Stomach (tissue), 9 donors: ENCODE results near the gene VPS41. TPM values are rescaled to one million over a fixed set of nuclear protein-coding genes. Genes with fewer than 3 reads are reported as not detected.

ENCODE experiments used
- DNase-seq, 2 donors: peaks; one replicate each; pipeline versions ENCODE4 v3.0.0 to v3.0.0-alpha.2; 2013 to 2019
- H3K27ac ChIP-seq, 5 donors: fragments of 200-600 bp in 4 of 5; sonication (generic) in 4 of 5; one replicate each; pipeline ENCODE4 v1.5.1; 2013 to 2019; ENCODE audit warnings: mild to moderate bottlenecking in 1 of 5, moderate library complexity in 1 of 5
- H3K27me3 ChIP-seq, 3 donors: fragments of 200-600 bp; sonication (generic); one replicate each; pipeline ENCODE4 v1.5.1; 2017 to 2019; ENCODE audit warnings: mixed run types in 1 of 3
- H3K36me3 ChIP-seq, 4 donors: fragments of 200-600 bp; sonication (generic); 1 replicate in 3 of 4; 2 replicates in 1 of 4; pipeline ENCODE4 v1.5.1; 2016 to 2019
- H3K4me1 ChIP-seq, 4 donors: fragments of 200-600 bp; sonication (generic); one replicate each; pipeline ENCODE4 v1.5.1; 2016 to 2019
- H3K4me3 ChIP-seq, 4 donors: fragments of 200-600 bp; sonication (generic) in 3 of 4; one replicate each; pipeline ENCODE4 v1.5.1; 2016 to 2019; ENCODE audit warnings: mild to moderate bottlenecking in 1 of 4
- H3K9me3 ChIP-seq, 4 donors: fragments of 200-600 bp; sonication (generic); one replicate each; pipeline ENCODE4 v1.5.1; 2016 to 2019
- CTCF ChIP-seq, 7 experiments: fragments of 450-650 bp in 4 of 7; fragments of 200-600 bp in 3 of 7; sonication (generic) in 3 of 7; IDR thresholded peaks; one replicate each; pipeline ENCODE4 v1.5.1; 2016 to 2019; ENCODE audit warnings: antibody characterized with exemption in 7 of 7, control low read depth in 2 of 7, mild to moderate bottlenecking in 1 of 7
- EP300 ChIP-seq: sonication (generic); formaldehyde crosslinking; IDR thresholded peaks from one replicate; pipeline ENCODE4 v1.6.1; 2017; ENCODE audit warnings: antibody characterized with exemption
- POLR2A ChIP-seq, 4 donors: fragments of 450-650 bp; IDR thresholded peaks; one replicate each; pipeline ENCODE4 v1.6.1; 2016; ENCODE audit warnings: antibody characterized with exemption in 4 of 4, control low read depth in 2 of 4, mild to moderate bottlenecking in 1 of 4, moderate library complexity in 1 of 4
- POLR2AphosphoS5 ChIP-seq, 3 donors: sonication (generic); formaldehyde crosslinking; IDR thresholded peaks; one replicate each; pipeline ENCODE4 v1.6.1; 2016; ENCODE audit warnings: antibody characterized with exemption in 3 of 3
- WGBS, 5 donors: extraction: QIAGEN DNeasy Blood & Tissue Kit in 3 of 5; methylation state at CpG; one replicate each; pipeline versions ENCODE4 v1.1.5 to v1.1.7; 2013 to 2018; 5-methylcytosine and 5-hydroxymethylcytosine counted together
- intact Hi-C: fragments of 100-400 bp; cut with DNase I; formaldehyde crosslinking; loops from one replicate; pipeline ENCODE4 v1.15.1; 2023; ENCODE audit warnings: low total_unique reads
- polyA plus RNA-seq, 3 donors: library from polyadenylated mRNA; stranded (reverse); fragments of 200-250 nt; gene quantifications; one replicate each; pipeline ENCODE4 v1.2.3, GENCODE V29; 2013
- total RNA-seq, 5 donors: library from RNA; depleted of rRNA; stranded (reverse); fragments of >200 nt; gene quantifications; one replicate each; pipeline versions ENCODE4 v1.1.0 to v1.2.3, GENCODE V29; 2014 to 2016
- donor health status: healthy with polysubstance abuse.
- donor health status: Bipolar disorder and iron deficiency.
- donor health status: healthy.

VPS41 gene
- total and polyA plus RNA-seq, 8 donors: 8.2 to 122 (median 41.4) TPM

- Histone ChIP-seq H3K4me1 (no peaks in the 10 kb centered on the region), H3K27me3 (no peaks in the 10 kb centered on the region), H3K27ac (no peak overlapping the region), H3K9me3 (no peaks in the 10 kb centered on the region), H3K4me3 (no peak overlapping the region), H3K36me3 (peaks cover 0 to 61% (median 55%) of the 10 kb centered on the region in 4 donors)
- peak in 1 of 2 donors; percentile 33 for DNase-seq
- 54 to 89% (median 70%) methylated on average over 3 of the region's 3 CpGs for WGBS, 5 donors
- TF ChIP-seq CTCF (IDR thresholded peaks at IDR 0.05): no peak
- no peak for TF ChIP-seq POLR2A (IDR thresholded peaks at IDR 0.05)
- no peak for TF ChIP-seq POLR2AphosphoS5 (IDR thresholded peaks at IDR 0.05)
- TF ChIP-seq EP300: no peak
- intact Hi-C loops: no loop called here
These were observed 133.3 kb downstream of the VPS41 start for GRCh38 chr7:38775506-38776175.

GRCh38 chr7:38773430-38773829 lies 135.6 kb downstream of the VPS41 start:
- Histone ChIP-seq H3K9me3 (no peaks in the 10 kb centered on the region), H3K36me3 (peaks cover 0 to 82% (median 76%) of the 10 kb centered on the region in 4 donors), H3K27me3 (no peaks in the 10 kb centered on the region), H3K4me1 (no peaks in the 10 kb centered on the region), H3K27ac (no peak overlapping the region), H3K4me3 (no peak overlapping the region)
- 49 to 71% (median 50%) methylated on average over 2 of the region's 2 CpGs for WGBS, 5 donors
- TF ChIP-seq CTCF (IDR thresholded peaks at IDR 0.05) (no peak), POLR2AphosphoS5 (IDR thresholded peaks at IDR 0.05) (no peak), POLR2A (IDR thresholded peaks at IDR 0.05) (no peak), EP300 (no peak)
- intact Hi-C loops: no loop called here
- DNase-seq: no peak

- DNase-seq: no peak
- H3K36me3 ChIP-seq: peaks cover 9 to 80% (median 61%) of the 10 kb centered on the region in 4 donors
- no peaks in the 10 kb centered on the region for H3K27me3 ChIP-seq
- H3K4me1 ChIP-seq: no peaks in the 10 kb centered on the region
- WGBS, 5 donors: 78 to 93% (median 87%) methylated on average over 2 of the region's 2 CpGs
- TF ChIP-seq EP300: no peak
- no peak for TF ChIP-seq POLR2A (IDR thresholded peaks at IDR 0.05)
- TF ChIP-seq CTCF (IDR thresholded peaks at IDR 0.05): no peak
- no peak for TF ChIP-seq POLR2AphosphoS5 (IDR thresholded peaks at IDR 0.05)
- H3K27ac ChIP-seq: no peak overlapping the region
- intact Hi-C loops: no loop called here
- no peaks in the 10 kb centered on the region for H3K9me3 ChIP-seq
- H3K4me3 ChIP-seq: no peak overlapping the region
These were observed 148.8 kb downstream of the VPS41 start for GRCh38 chr7:38760226-38760625.

- no peak overlapping the region for H3K4me3 ChIP-seq
- no peaks in the 10 kb centered on the region for H3K4me1 ChIP-seq
- H3K27me3 ChIP-seq: no peaks in the 10 kb centered on the region
- H3K36me3 ChIP-seq: peaks cover 13 to 79% (median 65%) of the 10 kb centered on the region in 4 donors
- WGBS, 5 donors: 95 to 100% (median 98%) methylated on average over 2 of the region's 2 CpGs
- no peak for TF ChIP-seq CTCF (IDR thresholded peaks at IDR 0.05)
- no peak for TF ChIP-seq EP300
- no peak for TF ChIP-seq POLR2A (IDR thresholded peaks at IDR 0.05)
- no peak for TF ChIP-seq POLR2AphosphoS5 (IDR thresholded peaks at IDR 0.05)
- no peak for DNase-seq
- no peak overlapping the region for H3K27ac ChIP-seq
- no peaks in the 10 kb centered on the region for H3K9me3 ChIP-seq
- intact Hi-C loops: no loop called here
These were observed 150.0 kb downstream of the VPS41 start for GRCh38 chr7:38759028-38759427.
